HG03565 (cell line): Measurements from ENCODE around the gene OR5AN1.

ENCODE experiments used
- ATAC-seq: cut with Tn5 transposase; IDR thresholded peaks from one replicate; pipeline ENCODE4 v1.9.1; 2021; ENCODE audit warnings: mild to moderate bottlenecking, moderate library complexity; ENCODE audit not compliant: unreplicated experiment

OR5AN1 gene

GRCh38 chr11:59418156-59418555, 59.5 kb downstream of the OR5AN1 start:
- no peak for ATAC-seq
